ENCODE measurements around the gene RESF1. TPM values are rescaled to one million over a fixed set of nuclear protein-coding genes. Genes with fewer than 3 reads are reported as not detected.

Gene RESF1
- total RNA-seq, 2 donors from 2014 or later: 20.8 to 34.2 TPM

GRCh38 chr12:31950088-31950487 is 9.1 kb upstream of the RESF1 start:
- Histone ChIP-seq H3K9ac (ENCODE audit: low read depth in 2 of 2, low read length in 2 of 2) (no peak overlapping the region), H3K4me1 (no peaks in the 10 kb centered on the region), H3K9me3 (no peaks in the 10 kb centered on the region), H3K4me3 (no peak overlapping the region), H3K27ac (no peak overlapping the region), H3K36me3 (no peaks in the 10 kb centered on the region), H3K27me3 (no peaks in the 10 kb centered on the region)
- DNase-seq: no peak
- TF ChIP-seq CTCF (IDR thresholded peaks at IDR 0.05): no peak
- intact Hi-C loops (cut with DNase I): no loop called here

DNA sequence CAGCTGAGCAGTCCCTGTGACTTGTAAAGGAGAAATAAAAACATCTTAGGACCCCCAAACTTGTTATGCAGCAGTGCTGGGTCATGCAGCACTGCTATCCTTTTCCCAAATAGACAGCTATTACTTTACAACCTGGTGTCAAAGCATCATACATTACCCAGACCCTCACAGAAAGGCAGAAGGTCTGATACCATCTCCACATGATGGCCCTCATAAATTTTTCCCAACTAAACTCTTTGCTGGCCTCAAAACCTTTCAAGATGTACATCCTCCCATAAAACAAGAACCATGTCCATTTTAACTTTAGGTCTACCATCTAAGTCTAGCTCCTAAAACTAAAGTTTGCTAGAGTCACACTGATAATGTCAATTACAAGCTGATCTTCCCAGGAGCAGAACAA is 8.7 kb upstream of the RESF1 start:
- Histone ChIP-seq H3K36me3 (no peaks in the 10 kb centered on the region), H3K27ac (no peak overlapping the region), H3K4me3 (no peak overlapping the region), H3K9me3 (no peaks in the 10 kb centered on the region), H3K27me3 (no peaks in the 10 kb centered on the region), H3K4me1 (no peaks in the 10 kb centered on the region), H3K9ac (ENCODE audit: low read depth in 2 of 2, low read length in 2 of 2) (no peak overlapping the region)
- no peak for DNase-seq
- intact Hi-C loops (cut with DNase I): no loop called here
- TF ChIP-seq CTCF (IDR thresholded peaks at IDR 0.05): no peak

- no peaks in the 10 kb centered on the region for H3K27me3 ChIP-seq
- no peak for TF ChIP-seq CTCF (IDR thresholded peaks at IDR 0.05)
- H3K9ac ChIP-seq (ENCODE audit: low read depth in 2 of 2, low read length in 2 of 2): no peak overlapping the region
- H3K9me3 ChIP-seq: no peaks in the 10 kb centered on the region
- no peak overlapping the region for H3K4me3 ChIP-seq
- DNase-seq: no peak
- intact Hi-C loops (cut with DNase I): no loop called here
- H3K36me3 ChIP-seq: no peaks in the 10 kb centered on the region
- no peaks in the 10 kb centered on the region for H3K4me1 ChIP-seq
- H3K27ac ChIP-seq: no peak overlapping the region
These were observed 8.2 kb upstream of the RESF1 start for GRCh38 chr12:31951008-31951407.

DNA sequence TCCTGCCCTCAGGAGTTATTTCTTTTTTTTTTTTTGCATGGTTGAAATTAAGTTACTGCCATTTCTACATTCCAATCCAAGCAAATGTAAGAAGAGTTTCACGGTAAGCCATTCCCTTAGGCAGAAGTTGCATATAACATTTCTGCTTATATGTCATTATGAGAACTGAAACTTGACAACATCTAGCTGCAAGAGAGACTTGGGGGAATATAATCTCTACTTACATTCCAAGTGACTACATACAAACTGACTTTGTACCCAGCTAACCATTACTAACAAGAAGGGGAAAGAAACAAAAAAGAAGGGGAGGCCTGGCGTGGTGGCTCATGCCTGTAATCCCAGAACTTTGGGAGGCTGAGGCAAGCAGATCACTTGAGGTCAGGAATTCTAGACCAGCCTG is 7.3 kb upstream of the RESF1 start:
- intact Hi-C loops (cut with DNase I): no loop called here
- Histone ChIP-seq H3K36me3 (no peaks in the 10 kb centered on the region), H3K27me3 (no peaks in the 10 kb centered on the region), H3K4me3 (no peak overlapping the region), H3K9me3 (no peaks in the 10 kb centered on the region), H3K9ac (ENCODE audit: low read depth in 2 of 2, low read length in 2 of 2) (no peak overlapping the region), H3K27ac (no peak overlapping the region), H3K4me1 (no peaks in the 10 kb centered on the region)
- no peak for TF ChIP-seq CTCF (IDR thresholded peaks at IDR 0.05)
- no peak for DNase-seq

DNA sequence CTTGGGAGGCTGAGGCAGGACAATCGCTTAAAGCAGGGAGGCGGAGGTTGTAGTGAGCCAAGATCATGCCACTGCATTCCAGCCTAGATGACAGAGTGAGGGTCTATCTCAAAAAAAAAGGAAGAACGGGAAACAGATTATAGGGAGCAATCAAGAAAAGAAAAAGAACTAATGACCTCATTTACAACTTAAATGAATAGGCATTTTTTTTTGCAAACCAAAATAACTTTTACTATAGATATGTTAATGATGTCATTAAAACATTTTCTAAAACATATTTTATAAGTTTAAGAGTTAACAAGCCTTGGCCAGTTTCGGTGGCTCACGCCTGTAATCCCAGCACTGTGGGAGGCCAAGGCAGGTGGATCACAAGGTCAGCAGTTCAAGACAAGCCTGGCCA is 6.8 kb upstream of the RESF1 start:
- Histone ChIP-seq H3K4me3 (no peak overlapping the region), H3K27ac (no peak overlapping the region), H3K9me3 (no peaks in the 10 kb centered on the region), H3K4me1 (no peaks in the 10 kb centered on the region), H3K27me3 (no peaks in the 10 kb centered on the region), H3K9ac (ENCODE audit: low read depth in 2 of 2, low read length in 2 of 2) (no peak overlapping the region), H3K36me3 (no peaks in the 10 kb centered on the region)
- intact Hi-C loops (cut with DNase I): no loop called here
- no peak for DNase-seq
- no peak for TF ChIP-seq CTCF (IDR thresholded peaks at IDR 0.05)
